HG03442 (cell line): ENCODE data around the gene PUM2.
"Not testable (repeated sequence)": the region's sequence is repeated elsewhere in the genome, so short reads cannot be mapped to it uniquely, and the experiment has no call there.

Experiments used
- ATAC-seq: cut with Tn5 transposase; IDR thresholded peaks from one replicate; pipeline ENCODE4 v1.9.1; 2021; ENCODE audit warnings: mild to moderate bottlenecking, moderate library complexity; ENCODE audit not compliant: unreplicated experiment

PUM2 gene

DNA sequence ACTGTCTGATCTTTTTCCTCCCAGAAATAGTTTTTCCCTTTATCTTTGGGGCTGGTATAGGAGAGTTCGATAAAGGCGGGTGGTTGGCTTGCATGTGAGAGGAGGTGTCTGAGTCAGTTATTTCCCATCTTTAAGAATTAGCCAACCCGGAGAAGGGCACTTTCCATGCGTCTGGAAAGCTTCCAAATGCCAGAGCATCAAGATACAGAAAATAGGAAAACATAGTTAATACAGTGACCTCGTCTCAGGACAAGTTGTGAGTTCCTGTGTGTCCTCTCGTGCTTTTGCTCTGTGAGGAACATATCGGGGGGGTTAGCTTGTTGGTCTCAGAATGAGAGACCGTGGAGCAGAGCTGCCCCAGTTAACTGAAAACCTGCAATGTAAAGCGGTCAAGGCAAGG lies 18.7 kb upstream of the PUM2 start:
- ATAC-seq: no peak

DNA sequence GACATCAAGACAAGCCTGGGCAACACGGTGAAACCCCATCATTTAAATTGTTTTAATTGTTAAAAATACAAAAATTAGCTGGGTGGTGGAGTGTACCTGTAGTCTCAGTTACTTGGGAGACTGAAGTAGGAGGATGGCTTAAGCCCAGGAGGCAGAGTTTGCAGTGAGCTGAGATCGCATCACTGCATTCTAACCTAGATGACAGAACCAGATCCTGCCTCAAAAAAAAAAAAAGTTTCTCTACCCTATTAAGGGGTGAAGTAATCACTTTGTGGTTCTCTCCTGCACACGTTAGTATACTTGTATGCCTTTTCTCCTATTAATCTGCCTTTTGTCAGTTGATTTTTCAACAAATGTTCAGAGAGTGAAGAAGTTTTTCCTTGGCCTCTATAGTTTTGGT lies 18.1 kb upstream of the PUM2 start:
- ATAC-seq: no peak

DNA sequence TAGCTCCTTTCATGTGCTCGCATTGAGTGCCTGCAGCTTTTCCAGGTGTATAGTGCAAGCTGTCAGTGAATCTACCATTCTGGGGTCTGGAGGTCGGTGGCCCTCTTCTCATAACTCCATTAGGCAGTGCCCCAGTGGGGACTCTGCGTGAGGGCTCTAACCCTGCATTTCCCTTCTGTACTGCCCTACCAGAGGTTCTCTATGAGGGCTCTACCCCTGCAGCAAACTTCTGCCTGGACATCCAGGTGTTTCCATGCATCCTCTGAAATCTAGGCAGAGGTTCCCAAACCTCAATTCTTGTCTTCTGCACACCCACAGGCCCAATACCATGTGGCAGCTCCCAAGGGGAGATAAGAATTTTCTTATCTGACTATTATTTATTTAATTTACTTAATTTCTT lies 17.3 kb upstream of the PUM2 start:
- not testable (repeated sequence) for ATAC-seq

DNA sequence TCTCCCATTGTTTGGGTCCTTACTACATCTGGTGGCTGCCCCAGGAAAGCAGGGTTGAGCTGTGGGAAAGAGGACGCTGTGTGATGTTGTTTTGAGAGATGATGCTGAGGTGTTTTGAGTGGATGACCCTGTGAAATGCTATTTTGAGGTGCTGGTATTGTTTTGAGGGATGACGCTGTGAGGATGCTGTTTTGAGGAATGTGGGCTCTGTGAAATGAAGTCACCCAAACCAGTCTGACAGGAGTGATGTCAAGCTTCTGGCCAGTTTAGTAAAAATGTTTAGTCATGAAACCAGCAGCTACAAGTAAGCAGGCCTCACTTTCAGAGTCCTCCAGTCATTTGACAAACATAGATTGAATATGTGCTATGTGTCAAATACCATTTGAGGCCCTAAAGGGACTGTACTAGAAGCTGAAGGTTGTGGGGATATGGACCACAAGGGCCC lies 16.1 kb upstream of the PUM2 start:
- ATAC-seq: no peak

DNA sequence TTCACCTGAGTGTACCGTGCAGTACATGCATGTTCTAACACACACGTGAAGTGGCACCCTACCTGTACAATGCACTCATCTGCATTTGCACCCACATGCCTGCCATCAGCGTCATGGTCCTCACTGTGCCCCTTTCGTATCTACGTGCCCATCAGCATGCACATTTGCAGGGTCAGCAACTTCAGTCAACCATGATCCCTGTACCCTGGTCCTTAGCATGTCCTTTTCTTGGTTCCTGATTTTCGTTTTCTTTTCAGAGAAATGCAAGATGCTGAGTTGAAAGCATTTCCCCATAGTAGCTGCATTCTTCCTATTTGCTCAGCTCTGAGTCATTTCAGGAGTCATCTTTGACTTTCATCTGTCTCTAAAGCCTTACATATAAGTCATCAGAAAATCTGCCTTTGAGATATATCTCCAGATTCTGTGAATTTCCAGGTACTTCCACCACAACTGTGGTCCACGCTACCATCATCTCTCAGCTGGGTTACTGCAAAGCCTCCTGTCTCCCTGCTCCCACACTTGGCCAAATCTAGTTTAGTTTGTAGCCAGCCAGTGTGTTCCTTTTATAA lies 14.7 kb upstream of the PUM2 start:
- ATAC-seq: peak; percentile 94

DNA sequence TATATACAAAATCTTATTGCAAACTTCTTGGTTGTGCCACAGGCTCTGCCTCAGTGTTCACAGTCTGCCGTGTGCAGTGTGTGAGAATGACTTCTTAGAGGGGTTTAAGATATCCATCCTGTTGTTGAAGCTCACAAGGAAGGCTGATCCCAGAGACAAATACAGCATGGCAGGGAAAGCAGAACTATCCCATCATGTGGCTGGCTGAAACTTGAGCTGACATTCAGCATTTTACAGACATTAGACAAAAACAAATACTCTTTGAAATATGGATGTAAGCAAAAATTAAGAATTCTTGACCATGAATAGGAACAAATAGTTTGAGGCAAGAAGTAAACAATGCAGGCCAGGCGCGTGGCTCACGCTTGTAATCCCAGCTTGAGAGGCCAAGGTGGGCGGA lies 12.9 kb upstream of the PUM2 start:
- ATAC-seq: no peak

DNA sequence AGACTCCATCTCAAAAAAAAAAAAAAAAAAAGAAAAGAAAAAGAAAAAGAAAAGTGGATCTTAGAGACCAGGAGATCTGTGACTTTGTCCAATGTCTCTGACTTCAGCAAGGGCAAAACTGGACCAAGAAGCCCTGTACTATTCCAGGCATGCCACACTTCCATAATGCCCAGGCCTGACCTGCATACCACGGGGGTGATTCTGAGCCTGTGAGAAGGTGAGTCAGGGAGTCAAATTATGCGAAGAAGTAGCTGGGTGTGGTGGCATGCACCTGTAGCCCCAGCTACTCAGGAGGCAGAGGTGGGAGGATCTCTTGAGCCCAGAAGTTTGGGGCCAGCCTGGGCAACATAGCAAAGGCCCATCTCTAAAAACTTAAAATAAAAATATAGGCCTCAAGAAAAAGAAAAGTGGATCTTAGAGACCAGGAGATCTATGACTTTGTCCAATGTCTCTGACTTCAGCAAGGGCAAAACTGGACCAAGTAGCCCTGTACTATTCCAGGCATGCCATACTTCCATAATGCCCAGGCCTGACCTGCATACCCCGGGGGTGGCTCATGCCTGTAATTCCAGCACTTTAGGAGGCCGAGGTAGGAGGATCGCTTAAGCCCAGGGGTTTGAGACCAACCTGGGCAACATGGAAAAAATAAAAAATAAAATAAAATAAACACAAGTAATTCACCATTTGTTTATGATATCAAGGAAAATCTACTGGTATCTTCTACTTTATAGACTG lies 12.2 kb upstream of the PUM2 start:
- no peak for ATAC-seq

DNA sequence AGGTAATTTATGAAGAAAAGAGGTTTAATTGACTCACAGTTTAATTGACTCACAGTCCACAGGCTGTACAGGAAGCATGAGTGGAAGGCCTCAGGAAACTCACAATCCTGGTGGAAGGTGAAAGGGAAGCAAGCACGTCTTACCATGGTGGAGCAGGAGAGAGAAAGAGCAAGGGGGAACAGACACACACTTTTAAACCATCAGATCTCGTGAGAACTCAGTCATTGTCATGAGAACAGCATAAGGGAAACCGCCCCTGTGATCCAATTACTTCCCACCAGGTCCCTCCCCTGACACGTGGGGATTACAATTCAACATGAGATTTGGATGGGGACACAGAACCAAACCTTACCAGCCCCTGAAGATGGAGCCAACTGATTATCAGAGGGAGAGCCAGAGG lies 11.2 kb upstream of the PUM2 start:
- ATAC-seq: no peak

DNA sequence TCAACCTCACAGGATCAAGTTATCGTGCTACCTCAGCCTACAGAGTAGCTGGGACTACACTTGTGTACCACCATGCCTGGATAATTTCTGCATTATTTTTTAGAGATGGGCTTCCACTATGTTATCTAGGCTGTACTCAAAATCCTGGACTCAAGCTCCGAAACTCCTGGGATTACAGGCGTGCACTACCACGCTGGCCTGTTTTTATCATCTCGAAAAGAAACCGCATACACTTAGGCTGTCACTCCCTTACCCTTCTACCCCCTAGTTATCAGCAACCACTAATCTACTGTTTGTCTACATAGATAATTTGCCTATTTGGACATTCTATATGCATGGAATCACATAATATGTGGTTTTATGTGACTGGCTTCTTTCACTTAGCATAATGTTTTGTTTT lies 8.5 kb upstream of the PUM2 start:
- ATAC-seq: no peak

DNA sequence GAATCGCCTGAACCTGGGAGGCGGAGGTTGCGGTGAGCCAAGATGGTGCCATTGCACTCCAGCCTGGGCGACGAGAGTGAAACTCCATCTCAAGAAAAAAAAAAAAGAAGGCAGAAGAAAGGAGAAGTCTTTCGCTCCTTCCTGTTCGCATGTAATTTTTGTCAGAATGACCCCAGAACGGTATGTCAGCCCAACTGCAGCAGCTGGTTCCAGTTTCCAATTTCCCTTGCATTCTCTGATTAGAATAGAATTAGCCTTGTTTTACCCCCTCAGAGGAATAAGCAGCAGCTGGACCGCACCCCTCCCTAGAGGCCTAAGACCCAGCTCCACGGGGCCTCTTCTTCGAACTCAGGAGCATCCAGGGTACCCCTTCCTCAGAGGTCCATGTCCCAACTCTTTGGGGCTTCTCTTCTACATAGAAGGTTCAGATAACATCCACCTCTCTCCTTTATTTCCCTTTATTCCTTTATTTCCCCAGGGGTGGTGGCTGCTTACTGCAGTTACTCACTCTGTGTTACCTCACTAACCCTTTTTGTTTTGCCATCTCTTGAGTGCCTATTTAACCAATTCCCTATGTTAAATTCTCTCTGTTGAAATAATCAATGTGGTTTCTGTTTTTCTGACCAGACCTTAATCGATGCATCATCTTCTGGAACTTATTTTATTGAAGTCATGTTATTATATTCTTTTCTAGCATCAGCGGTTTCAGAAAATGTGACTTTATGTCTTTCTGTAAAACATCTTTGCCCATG lies 7.2 kb upstream of the PUM2 start:
- no peak for ATAC-seq

DNA sequence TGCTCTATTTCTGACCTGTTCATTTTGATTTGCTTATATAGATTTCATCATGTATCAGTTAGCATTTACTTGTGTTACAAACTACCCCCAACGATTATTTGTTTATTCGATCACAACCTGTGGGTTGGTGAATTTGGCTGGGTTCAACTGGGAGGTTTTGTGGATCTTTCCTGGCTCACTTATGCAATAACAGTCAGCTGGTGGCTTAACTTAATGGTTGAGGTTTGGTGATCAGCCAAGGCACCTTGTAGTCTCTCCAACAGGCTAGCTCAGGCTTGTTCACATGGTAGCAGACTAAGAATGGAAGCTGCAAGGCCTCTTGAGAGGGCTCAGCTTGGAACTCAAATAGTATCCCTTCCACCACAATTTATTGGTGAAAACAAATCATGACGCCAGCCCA lies 5.4 kb upstream of the PUM2 start:
- no peak for ATAC-seq

DNA sequence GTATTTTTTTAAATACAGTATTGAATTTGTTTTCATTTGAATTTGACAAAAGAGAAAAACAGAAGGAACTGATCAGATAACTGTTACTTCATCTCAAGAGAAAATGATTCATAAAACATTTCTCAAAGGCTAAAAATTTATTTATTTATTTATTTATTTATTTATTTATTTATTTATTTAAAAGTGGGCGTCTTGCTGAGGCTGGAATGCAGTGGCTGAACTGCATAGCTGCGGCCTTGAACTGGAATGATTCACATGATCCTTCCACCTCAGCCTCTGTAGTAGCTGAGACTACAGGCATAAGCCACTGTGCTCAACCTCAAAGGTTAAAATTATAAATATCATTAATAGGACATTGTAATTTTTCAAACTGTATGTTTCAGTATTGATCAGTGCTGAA lies 4.5 kb upstream of the PUM2 start:
- ATAC-seq: no peak

DNA sequence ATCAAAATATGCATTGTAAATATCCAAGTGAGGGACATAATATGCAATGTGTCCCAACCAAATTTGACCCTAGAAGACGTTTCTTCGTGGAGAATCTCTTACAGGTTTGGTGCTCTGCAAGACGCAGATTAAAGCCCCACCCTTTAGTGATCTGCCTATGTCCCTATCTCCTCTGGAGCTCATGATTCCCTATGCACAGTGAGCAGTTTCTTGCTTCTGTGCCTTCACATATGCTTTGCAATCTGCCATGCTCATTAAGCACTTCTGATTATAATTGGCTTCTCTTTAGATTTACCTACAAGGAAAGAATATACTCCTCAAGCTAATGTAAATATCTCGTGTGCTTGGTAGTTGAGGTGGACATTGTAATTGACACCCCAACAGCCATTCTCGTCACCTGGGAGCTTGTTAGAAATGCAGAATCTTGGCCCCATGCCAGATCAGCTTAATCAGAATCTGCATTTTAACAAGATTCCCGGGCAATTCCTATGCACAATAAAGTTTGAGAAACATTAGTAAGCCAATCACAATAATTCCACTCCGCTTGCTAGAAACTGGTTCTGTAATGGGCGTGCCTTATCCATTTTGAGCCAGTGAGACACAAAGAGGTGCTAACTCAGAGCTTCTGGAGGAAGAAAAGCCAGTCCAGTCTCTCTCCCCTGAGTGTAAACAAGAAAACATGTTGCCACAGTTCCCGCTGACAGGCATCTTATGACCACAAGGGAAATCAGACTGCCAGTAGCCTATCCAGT lies 2.8 kb upstream of the PUM2 start:
- ATAC-seq: no peak

DNA sequence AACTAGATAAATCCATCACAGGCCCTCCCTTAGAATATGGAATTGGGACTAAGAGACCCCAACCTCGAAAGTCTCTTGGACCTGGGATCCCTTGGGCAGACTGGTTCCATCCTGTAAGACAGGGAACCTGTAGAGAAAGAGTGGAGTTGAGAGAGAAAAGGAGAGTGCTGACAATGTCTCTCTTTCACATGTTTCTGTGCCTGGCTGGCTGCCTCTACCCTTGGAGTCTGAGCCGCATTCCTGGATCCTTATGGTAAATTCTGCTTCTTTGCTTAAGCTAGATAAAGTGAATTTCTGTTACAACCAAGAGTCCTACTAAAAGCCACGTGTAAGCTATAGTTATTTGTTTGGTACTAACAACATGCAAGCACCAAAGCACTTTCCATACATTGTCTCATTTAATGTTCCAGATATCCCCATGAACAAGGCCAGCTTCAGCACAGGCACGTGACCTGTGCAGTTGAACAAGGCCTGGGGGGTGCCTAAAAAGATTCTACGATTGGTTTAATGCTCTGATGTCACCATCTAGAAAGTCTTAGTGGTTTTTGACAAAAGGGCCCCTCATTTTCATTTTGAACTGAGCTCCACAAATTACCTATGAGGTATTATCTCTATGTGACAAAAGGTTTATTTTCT lies 2.1 kb upstream of the PUM2 start:
- ATAC-seq: no peak

DNA sequence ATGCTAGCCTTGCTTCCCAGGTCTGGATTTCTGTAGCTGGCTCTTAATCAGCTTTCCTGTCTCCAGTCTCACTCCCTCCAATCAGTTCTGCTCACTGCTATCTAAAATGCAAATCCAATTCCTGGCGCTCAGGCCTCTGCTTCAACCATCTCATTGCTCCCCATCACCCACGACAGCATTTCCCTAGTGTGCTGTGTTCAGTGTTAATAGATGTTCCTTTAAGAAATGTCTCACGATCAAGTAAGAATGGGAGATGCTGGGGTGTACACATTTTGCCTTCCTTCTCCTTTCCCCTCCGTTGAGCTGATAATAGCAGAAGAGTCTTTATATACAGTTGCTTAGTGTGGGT lies 1.6 kb upstream of the PUM2 start:
- no peak for ATAC-seq

DNA sequence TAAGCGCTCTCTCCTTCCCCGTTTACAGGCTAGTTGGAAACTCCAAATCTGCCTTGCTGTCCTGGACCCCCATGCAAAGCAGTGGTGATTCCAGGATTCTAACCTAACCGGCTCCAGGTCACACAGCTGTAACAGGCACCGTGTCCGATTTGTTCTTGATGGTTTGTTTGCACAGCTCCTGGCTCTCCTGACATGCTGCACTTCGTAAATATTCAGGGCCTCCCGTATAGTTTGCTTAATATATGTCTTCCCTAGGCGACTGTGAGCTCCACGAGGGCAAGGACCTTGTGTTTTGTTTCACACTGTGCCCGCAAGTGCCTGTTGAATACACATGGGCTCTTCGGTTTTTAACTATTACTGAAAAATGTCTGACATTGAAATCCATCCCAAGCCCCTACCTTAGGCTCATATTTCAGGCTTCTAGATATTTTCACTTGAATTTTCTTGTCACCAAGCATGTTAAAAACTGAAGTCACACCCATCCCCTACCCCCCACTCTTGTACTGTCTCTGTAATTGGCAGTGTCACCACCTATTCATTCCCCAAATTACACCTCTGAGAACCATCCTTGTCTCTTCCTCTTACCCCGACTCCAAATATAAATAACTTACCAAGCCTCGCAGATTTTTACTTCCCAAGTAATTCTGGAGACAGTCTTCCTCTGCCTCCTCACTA lies 1.0 kb upstream of the PUM2 start:
- no peak for ATAC-seq

DNA sequence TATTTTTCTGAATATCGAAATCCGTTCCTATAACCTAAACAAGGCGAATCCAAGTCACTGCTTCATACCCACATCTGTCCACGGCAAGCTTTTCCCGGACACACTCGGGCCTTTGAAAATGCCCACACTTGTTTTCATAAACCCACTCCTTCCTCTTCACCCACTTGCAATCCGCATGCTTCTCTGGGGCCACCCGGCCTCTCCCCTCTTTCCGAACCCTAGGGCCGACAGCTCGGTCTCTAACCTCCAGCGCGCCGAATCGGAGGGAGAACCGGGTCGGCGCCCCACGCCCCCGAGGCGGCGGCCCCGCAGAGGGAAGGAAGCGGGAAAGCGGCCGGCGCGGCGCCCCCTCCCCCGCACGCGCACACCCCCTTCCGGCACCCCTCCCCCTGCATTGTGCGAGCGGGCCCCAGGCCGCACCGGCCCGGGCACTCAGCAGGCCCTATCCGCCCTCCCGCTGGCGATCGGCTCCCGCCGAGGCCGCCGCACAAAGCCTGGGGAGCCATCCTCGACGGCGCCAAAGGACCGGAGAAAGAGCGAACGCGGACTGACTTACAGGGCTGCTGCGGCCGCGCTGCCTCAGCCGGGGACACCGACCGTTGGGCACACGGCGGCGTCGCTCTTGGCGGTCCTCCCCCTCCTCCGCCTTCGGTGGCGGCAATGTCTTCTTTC lies 467 bp downstream of the PUM2 start:
- ATAC-seq: peak; percentile 22

DNA sequence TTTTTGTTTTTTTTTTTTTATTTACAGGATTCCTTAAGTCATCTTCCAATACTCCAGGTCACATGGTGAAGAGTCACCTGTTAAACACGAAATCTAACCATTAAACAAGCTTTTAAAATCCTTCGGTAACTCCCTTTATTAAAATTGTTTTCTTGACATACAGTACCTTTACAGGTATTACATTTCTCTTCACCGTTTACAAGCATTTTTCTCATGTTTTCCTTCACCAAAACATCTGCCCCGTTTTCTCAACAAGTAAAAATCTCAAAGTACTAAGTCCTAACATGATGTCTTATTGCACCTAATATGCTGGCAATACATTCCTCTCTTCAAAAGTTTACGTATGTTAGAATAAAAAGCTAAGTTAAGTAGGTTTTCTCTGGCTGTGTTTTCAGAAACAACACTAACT lies 1.1 kb downstream of the PUM2 start:
- ATAC-seq: no peak

DNA sequence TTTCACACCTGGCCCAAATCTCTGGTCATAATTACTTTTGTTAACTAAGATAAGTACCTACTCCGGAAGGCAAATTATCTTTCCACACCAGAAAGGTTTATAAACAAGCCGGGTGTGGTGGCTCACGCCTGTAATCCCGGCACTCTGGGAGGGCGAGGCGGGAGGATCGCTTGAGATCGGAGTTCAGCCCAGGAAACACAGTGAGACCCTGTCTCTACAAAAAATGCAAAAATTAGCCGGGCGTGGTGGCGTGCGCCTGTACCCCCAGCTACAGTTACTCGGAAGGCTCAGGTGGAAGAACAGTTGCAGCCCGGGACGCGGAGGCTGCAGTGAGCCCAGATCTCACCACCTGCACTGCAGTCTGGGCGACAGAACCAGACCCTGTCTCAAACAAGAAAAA lies 2.1 kb downstream of the PUM2 start:
- ATAC-seq: no peak
